Naive B cell (primary cell): Measurements from ENCODE around the gene GUCA2A. TPM values are rescaled to one million over a fixed set of nuclear protein-coding genes. Genes with fewer than 3 reads are reported as not detected.
A peak's percentile ranks its signal among the peaks of the same experiment; 100 is the strongest.
"Not testable (repeated sequence)": the region's sequence is repeated elsewhere in the genome, so short reads cannot be mapped to it uniquely, and the experiment has no call there.

Experiments used
- ATAC-seq, 2 donors: fragments of 150-1000 bp; cut with Tn5 transposase; 2 replicates each; pipeline ENCODE4 v1.10.0; 2021; ENCODE audit warnings: low read depth in 2 of 2, mild to moderate bottlenecking in 2 of 2, moderate library complexity in 2 of 2
- DNase-seq: peaks from one replicate; pipeline ENCODE4 v3.0.0; 2022
- H3K27ac Mint-ChIP-seq, 6 donors: one replicate each; pipeline ENCODE4 v1.8.0; 2020 to 2022; ENCODE audit warnings: mild to moderate bottlenecking in 6 of 6, mixed read lengths in 6 of 6, moderate library complexity in 5 of 6, inconsistent platforms in 2 of 6
- H3K27me3 Mint-ChIP-seq, 3 donors: one replicate each; pipeline ENCODE4 v1.8.0; 2021 to 2022; ENCODE audit warnings: mixed read lengths in 3 of 3, mild to moderate bottlenecking in 1 of 3
- H3K36me3 Mint-ChIP-seq, 2 donors: one replicate each; pipeline ENCODE4 v1.8.0; 2020 to 2022; ENCODE audit warnings: mixed read lengths in 2 of 2, inconsistent platforms in 1 of 2, mild to moderate bottlenecking in 1 of 2
- H3K4me1 Mint-ChIP-seq, 3 donors: one replicate each; pipeline ENCODE4 v1.8.0; 2020 to 2022; ENCODE audit warnings: mixed read lengths in 3 of 3, inconsistent platforms in 1 of 3, mild to moderate bottlenecking in 1 of 3, moderate library complexity in 1 of 3
- H3K4me3 Mint-ChIP-seq, 8 donors: one replicate each; pipeline ENCODE4 v1.8.0; 2020 to 2022; ENCODE audit warnings: mild to moderate bottlenecking in 8 of 8, mixed read lengths in 8 of 8, moderate library complexity in 8 of 8, inconsistent platforms in 2 of 8
- H3K9me3 Mint-ChIP-seq, 7 donors: one replicate each; pipeline ENCODE4 v1.8.0; 2020 to 2022; ENCODE audit warnings: mixed read lengths in 7 of 7, mild to moderate bottlenecking in 5 of 7, inconsistent platforms in 2 of 7, moderate library complexity in 1 of 7
- polyA plus RNA-seq, 6 donors: library from polyadenylated mRNA; unstranded; fragments of 300-500 nt; fragmentation: Illumina TruSeq; gene quantifications; one replicate each; pipeline ENCODE4 v1.2.3, GENCODE V29; 2021; ENCODE audit warnings: low read depth in 6 of 6

The GUCA2A gene, protein sequence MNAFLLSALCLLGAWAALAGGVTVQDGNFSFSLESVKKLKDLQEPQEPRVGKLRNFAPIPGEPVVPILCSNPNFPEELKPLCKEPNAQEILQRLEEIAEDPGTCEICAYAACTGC
- polyA plus RNA-seq, result not detected

DNA sequence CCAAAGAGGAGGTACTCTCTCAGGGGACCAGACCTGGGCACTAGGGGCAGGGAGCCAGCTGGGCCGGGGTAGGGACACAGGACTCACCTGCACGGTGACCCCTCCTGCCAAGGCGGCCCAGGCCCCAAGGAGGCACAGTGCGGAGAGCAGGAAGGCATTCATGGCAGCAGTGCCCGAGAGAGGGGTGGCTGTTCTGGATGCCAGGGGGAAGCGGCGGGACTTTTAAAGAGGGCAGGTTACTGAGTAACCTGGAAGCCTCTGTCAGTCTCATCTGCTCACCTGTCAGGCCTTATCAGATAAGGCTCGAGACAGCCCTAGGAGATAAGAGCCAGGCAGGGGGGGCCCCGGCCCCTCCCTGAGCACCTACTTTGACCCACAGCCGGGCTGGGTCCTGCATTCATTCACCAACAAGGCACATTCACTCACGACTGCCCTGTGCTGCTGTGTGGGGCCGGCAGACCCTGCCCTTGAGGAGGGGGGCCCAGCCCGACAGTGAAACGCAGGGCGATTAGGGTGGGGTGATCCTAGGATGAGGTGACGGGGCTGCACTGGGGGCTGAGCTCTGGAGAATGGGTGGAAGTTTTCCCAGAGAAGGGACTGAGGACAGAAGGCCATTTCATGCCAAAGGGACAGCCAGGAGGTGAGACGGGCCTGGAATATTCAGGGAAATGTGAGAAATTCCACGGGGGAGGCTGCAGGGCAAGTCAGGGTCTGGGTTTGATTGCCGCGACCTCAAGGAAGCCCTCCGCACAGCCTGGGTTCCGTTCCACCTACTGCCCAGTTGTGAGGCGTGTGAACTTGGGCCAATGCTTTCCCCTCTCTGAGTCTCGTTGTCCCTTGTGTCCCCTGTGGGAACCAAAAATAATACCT is at the start of gene GUCA2A:
Gene GUCA2A, minus strand, starts transcription at position 195 of the 870 bp plus-strand sequence. Its CDS starts 33 bp downstream, at position 162.
- DNase-seq (no peak), ATAC-seq (no peak)
- Mint-ChIP-seq H3K4me1 (peaks cover 0 to 6% (median 0%) of the 10 kb centered on the region in 3 donors), H3K36me3 (peaks cover 0 to 6% of the 10 kb centered on the region in 2 donors), H3K27me3 (peaks cover 3 to 29% (median 19%) of the 10 kb centered on the region in 3 donors), H3K4me3 (no peak within 1 kb of the TSS), H3K9me3 (peaks cover 0 to 16% (median 11%) of the 10 kb centered on the region in 7 donors), H3K27ac (peak within 1 kb of the TSS in 1 of 6 donors; percentile 60)

DNA sequence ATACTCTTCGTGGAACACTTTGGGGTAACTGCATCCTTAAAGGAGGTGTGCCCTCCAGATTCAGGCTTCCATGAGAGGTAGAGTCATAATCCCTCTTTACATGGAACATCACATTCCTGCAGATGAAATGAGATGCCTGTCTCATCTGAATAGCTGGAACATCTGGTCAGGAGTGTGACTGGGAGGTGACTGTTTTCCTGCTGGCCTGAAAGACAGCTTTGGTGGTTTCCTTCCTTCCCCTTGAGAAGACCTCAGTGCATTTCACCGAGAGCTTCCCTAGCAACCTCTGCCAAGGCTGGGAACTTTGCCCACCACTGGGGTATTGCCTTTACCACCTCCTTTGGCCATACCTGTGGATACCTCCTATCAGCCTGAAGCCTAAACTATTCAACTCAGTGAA is 46.7 kb upstream of the GUCA2A start:
- DNase-seq (no peak), ATAC-seq (no peak)
- peaks cover 18 to 30% of the 10 kb centered on the region in 2 donors for H3K36me3 Mint-ChIP-seq
- H3K9me3 Mint-ChIP-seq, result peaks cover 0 to 30% (median 13%) of the 10 kb centered on the region in 7 donors
- no peaks in the 10 kb centered on the region for H3K27me3 Mint-ChIP-seq
- peaks cover 37 to 52% (median 37%) of the 10 kb centered on the region in 3 donors for H3K4me1 Mint-ChIP-seq
- H3K4me3 Mint-ChIP-seq, result no peak overlapping the region
- no peak overlapping the region for H3K27ac Mint-ChIP-seq

DNA sequence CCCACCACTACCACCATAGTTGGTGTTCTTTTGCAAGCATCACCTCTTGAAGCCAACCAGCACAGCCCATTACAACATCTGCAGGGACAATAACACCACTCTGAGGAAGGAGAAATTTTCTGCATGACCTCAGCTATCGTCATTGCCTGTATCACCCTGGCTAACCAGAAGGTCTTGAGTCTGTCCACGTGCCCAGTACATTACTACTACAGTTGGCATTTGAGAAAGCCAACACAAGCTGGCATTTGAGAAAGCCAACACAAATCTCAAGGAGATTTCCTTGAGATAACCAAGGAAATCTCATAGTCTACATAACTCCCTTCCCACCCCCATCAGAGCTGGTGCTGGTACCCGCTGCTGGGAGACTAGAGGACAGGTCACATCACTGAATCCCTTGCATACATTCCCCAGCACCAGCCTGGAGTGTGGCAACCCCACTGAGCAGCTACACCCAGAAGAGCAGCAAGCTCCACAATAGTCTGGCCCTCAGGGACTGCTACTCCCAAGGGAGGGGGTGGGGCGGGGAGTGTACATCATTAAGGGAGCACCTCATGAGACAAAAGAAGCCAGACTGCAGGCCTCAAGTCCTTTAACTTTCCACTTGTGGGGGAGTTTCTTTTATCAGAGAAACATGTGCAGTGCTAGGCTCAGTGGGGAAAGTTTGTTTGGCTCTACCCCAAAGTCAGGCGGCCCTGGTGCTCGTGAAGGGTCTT is 46.0 kb upstream of the GUCA2A start:
- peaks cover 18 to 30% of the 10 kb centered on the region in 2 donors for H3K36me3 Mint-ChIP-seq
- H3K4me1 Mint-ChIP-seq, result peaks cover 37 to 50% (median 37%) of the 10 kb centered on the region in 3 donors
- H3K4me3 Mint-ChIP-seq, result peak overlapping the region in 1 of 8 donors; percentile 67
- H3K27me3 Mint-ChIP-seq, result no peaks in the 10 kb centered on the region
- H3K27ac Mint-ChIP-seq, result peak overlapping the region in 1 of 6 donors; percentile 58
- H3K9me3 Mint-ChIP-seq, result peaks cover 0 to 30% (median 13%) of the 10 kb centered on the region in 7 donors
- ATAC-seq (no peak), DNase-seq (no peak)

DNA sequence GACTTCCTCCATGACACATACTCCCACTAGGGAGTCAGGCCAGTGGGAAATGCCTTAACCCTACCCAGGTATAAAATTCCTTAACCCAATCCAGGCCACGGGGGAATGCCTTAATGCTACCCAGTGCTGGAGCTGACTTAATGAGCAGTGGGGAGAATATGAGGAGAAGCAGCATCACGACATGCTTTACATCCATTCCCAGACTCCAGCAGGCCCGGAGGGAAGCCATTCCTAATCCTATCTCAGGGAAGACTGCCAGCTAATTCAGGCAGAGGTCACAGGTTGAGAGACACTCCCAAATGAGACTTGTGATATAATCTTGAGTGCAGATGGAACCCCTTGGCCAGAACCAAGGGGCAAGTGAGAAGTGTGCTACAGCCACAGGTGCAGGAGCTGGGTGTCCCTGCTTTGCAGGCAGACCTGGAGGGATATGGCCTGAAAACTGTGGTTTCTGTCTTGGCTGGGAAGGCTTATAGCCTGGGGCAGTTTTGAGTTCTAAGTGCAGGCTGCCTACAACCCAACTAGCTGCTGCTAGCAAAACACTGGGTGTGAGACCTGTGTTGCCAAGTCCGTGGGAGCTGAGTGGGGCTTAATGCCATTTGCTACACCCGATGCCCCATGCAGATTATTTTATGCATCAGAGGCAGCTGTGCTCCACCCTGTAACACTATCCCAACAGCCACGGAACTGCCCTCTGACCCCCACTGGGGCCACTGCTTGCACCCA is 45.1 kb upstream of the GUCA2A start:
- peaks cover 17 to 32% of the 10 kb centered on the region in 2 donors for H3K36me3 Mint-ChIP-seq
- peaks cover 35 to 43% (median 35%) of the 10 kb centered on the region in 3 donors for H3K4me1 Mint-ChIP-seq
- no peak overlapping the region for H3K27ac Mint-ChIP-seq
- no peak for ATAC-seq
- peaks cover 0 to 30% (median 13%) of the 10 kb centered on the region in 7 donors for H3K9me3 Mint-ChIP-seq
- no peak overlapping the region for H3K4me3 Mint-ChIP-seq
- H3K27me3 Mint-ChIP-seq, result no peaks in the 10 kb centered on the region
- no peak for DNase-seq

DNA sequence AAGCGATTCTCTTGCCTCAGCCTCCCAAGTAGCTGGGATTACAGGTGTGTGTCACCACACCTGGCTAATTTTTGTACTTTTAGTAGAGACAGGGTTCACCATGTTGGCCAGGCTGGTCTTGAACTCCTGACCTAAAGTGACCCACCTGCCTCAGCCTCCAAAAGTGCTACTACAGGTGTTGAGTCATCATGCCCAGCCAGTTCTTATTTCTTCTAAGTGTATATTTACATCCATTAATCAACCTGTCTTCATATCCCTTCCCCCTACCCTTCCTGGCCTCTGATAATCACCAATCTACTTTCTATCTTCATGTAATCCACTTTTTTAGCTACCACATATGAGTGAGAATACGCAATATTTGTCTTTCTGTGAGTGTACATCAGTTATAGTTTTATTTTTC is 42.4 kb upstream of the GUCA2A start:
- Mint-ChIP-seq H3K36me3 (peaks cover 34 to 36% of the 10 kb centered on the region in 2 donors), H3K4me3 (peak overlapping the region in 1 of 8 donors; percentile 22), H3K9me3 (peaks cover 6 to 26% (median 15%) of the 10 kb centered on the region in 7 donors), H3K4me1 (peaks cover 30 to 35% (median 30%) of the 10 kb centered on the region in 3 donors), H3K27ac (peak overlapping the region in 3 of 6 donors; percentile 18 to 73 (median 29))
- not testable (repeated sequence) for H3K27me3 Mint-ChIP-seq, DNase-seq, ATAC-seq

DNA sequence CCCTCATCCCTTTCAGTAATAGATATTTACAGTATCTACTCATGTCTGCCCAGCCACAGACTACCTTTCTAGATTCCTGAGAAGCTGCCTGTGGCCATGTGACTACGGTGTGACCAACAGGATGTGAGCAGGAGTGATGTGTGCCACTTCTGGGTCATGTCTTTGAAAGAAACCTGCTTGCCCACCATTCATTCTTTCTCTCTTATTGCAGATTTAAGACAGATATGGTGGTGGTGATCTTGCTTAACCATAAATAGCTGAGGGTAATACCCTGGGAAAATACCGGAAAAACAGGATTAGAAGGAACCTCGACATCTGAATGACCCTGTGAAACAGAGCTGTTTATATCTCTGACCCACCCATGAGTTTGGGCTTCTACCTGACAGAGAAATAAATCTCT is 41.6 kb upstream of the GUCA2A start:
- Mint-ChIP-seq H3K4me1 (peaks cover 25 to 28% (median 25%) of the 10 kb centered on the region in 3 donors), H3K9me3 (peaks cover 6 to 21% (median 16%) of the 10 kb centered on the region in 7 donors), H3K4me3 (no peak overlapping the region), H3K27me3 (no peaks in the 10 kb centered on the region), H3K36me3 (peaks cover 42 to 44% of the 10 kb centered on the region in 2 donors), H3K27ac (no peak overlapping the region)
- ATAC-seq, result no peak
- no peak for DNase-seq

DNA sequence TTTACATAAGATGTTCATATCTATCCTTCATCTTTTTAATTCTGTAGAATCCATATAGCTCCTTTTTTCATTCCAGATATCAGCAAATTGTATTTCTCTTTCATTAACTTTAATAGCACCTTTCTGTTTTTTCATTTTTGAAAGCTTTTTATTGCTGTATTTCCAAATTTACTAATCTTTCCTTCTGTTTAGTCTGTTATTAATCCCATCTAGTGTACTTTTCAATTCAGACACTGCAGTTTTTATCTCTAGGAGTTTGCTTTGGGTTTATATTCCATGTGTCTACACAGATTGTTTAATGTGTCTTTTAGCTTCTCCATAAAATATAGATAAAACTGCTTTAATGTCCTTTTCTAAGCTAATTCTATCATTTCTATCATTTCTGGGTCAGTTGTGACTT is 37.4 kb upstream of the GUCA2A start:
- no peak for ATAC-seq
- no peak overlapping the region for H3K27ac Mint-ChIP-seq

DNA sequence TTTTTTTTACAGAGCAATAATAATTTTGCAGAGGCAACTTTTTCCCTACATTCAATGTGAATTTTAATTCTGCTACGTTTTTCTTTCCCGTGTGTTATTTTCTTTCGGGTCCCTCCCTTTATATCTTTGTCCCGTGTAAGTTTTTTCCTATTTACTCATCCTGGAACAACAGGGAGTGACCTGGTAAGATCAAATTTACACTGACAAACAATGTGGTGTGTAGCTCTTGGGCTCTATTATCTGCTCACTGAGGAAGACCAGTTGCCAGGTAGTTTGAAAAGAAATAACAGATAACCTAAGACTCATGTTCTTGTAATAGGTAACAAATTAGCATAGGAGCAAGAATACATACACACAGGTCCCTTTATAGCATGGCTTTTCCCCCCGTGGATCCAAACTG is 33.7 kb upstream of the GUCA2A start:
- DNase-seq (no peak), ATAC-seq (no peak)
- no peaks in the 10 kb centered on the region for H3K4me1 Mint-ChIP-seq
- H3K9me3 Mint-ChIP-seq, result peaks cover 6 to 15% (median 14%) of the 10 kb centered on the region in 7 donors
- no peak overlapping the region for H3K27ac Mint-ChIP-seq
- no peaks in the 10 kb centered on the region for H3K27me3 Mint-ChIP-seq
- H3K36me3 Mint-ChIP-seq, result peaks cover 29 to 43% of the 10 kb centered on the region in 2 donors
- no peak overlapping the region for H3K4me3 Mint-ChIP-seq

More for the DNA sequence above, 37.4 kb upstream of the GUCA2A start:
- H3K4me3 Mint-ChIP-seq, result no peak overlapping the region
- H3K27me3 Mint-ChIP-seq, result no peaks in the 10 kb centered on the region
- peaks cover 3 to 4% (median 3%) of the 10 kb centered on the region in 3 donors for H3K4me1 Mint-ChIP-seq
- H3K36me3 Mint-ChIP-seq, result peaks cover 40 to 57% of the 10 kb centered on the region in 2 donors
- no peak for DNase-seq
- peaks cover 6 to 21% (median 16%) of the 10 kb centered on the region in 7 donors for H3K9me3 Mint-ChIP-seq

DNA sequence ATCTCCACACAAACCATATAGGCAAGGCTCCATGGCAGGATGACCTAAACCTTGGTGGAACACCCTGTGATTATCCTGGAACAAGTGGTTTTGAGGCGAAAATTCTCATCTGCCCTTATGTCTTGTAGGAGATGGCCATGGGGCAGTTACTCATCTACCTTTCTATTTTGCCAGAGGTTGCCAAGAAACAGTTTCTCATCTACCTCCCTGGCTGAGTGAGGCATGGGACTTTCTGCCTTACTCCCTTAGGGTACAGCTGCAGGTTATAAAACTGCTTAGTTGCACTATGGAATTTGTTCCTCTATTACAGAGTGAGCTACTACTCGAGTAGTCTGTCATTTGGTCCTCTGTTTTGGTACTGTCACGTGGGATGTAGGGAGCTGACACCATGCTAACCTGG is 31.3 kb upstream of the GUCA2A start:
- Mint-ChIP-seq H3K4me3 (no peak overlapping the region), H3K27ac (no peak overlapping the region), H3K4me1 (no peaks in the 10 kb centered on the region), H3K27me3 (no peaks in the 10 kb centered on the region), H3K36me3 (peaks cover 15 to 32% of the 10 kb centered on the region in 2 donors), H3K9me3 (peaks cover 0 to 2% (median 0%) of the 10 kb centered on the region in 7 donors)
- DNase-seq (no peak), ATAC-seq (no peak)

DNA sequence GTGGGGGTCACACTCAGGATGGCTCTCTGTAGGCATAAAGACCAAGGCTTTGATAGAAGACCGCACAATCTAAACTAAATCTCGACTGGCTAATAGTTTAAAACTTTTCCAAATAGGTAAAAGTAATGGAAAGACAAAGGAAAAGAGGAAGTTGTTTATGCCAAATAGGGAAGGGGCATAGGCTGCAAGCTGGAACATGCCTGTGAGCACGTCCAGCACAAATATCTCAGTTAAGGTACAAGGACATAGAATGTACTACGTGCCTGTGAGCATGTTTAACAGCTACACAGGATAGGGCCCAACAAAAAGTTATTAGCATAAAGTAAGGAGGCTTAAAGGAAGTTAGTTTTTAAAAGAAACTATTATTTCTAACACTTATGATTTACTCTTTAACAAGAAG is 27.6 kb upstream of the GUCA2A start:
- Mint-ChIP-seq H3K4me3 (no peak overlapping the region), H3K9me3 (no peaks in the 10 kb centered on the region), H3K27me3 (no peaks in the 10 kb centered on the region), H3K36me3 (peaks cover 30 to 32% of the 10 kb centered on the region in 2 donors), H3K4me1 (peaks cover 0 to 3% (median 0%) of the 10 kb centered on the region in 3 donors), H3K27ac (peak overlapping the region in 1 of 6 donors; percentile 49)
- ATAC-seq (no peak), DNase-seq (no peak)

DNA sequence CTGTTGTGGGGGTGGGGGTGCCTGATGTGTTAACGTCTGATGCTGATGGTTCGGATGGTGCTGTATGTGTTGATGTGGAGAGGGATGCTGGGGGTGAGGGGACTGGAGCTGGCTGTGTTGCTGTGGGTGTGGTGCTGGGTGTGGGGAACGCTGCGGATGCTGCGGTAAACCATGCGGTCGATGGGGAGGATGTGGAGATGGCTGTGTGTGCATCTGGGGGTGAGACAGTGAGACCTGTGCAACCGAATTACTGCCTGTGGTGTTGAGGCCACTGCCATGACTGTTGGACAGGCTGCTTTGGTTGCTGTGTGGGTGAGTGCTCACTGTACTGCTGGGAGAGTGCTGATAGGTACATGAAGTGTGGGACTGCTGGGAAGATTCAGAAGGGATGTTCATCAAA is 26.8 kb upstream of the GUCA2A start:
- Mint-ChIP-seq H3K9me3 (no peaks in the 10 kb centered on the region), H3K27me3 (no peaks in the 10 kb centered on the region), H3K36me3 (peaks cover 33 to 38% of the 10 kb centered on the region in 2 donors), H3K27ac (no peak overlapping the region), H3K4me3 (peak overlapping the region in 1 of 8 donors; percentile 14), H3K4me1 (peaks cover 0 to 4% (median 0%) of the 10 kb centered on the region in 3 donors)
- no peak for DNase-seq
- ATAC-seq, result no peak

DNA sequence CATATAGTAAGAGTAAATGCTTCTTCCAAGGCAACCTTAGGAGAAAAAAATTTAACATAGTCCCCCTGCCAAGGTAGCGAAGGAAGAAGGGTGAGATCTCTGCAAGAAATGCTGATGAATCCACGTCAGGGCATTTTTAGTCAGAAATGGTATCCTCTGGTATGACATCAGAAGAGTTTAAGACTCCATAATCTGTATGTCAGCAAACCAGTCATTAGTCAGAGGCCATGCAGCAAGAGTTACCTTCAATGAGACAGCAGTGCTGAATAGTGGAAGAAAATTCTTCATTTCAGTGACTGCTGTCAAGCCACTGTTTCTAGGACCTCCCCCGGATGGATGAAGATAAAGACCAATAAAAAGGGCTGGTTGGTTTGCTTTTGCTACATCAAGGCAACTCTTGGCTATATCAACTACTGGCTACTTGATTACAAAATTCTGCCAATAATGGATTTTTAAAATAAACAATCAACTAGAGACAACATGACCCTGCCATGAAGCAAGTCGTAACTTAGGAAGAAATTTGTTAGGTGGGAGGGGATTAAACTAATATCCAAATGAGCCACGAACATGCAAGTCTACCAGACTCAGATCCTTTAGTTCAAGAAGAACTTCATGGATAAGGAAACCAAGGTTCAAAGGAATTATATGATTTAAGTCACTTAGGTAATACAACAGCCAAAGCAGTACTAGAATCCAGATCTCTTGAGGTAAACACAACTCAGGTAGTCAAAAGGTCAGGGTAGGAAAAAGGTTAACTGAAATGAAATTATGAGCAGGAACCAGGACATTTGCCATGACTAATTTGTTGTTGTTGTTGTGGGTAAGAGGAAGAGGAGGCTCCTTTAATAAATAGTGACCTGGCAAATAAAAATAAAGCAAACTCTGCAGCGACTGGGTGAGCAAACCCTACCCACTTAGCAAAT is 25.6 kb upstream of the GUCA2A start:
- H3K9me3 Mint-ChIP-seq, result no peaks in the 10 kb centered on the region
- peaks cover 0 to 4% (median 0%) of the 10 kb centered on the region in 3 donors for H3K4me1 Mint-ChIP-seq
- ATAC-seq (no peak), DNase-seq (no peak)
- peaks cover 38 to 48% of the 10 kb centered on the region in 2 donors for H3K36me3 Mint-ChIP-seq
- no peak overlapping the region for H3K4me3 Mint-ChIP-seq
- no peak overlapping the region for H3K27ac Mint-ChIP-seq
- no peaks in the 10 kb centered on the region for H3K27me3 Mint-ChIP-seq
